Mammary epithelial cell (primary cell): ENCODE measurements around the gene C1QTNF9.
A peak's percentile ranks its signal among the peaks of the same experiment; 100 is the strongest.

Experiments
- EZH2 ChIP-seq: IDR thresholded peaks from 2 replicates; pipeline ENCODE4 v1.6.1; 2012; ENCODE audit warnings: low read length, inconsistent platforms, borderline replicate concordance
- TF ChIP-seq, protein P1 (sequence below), 2 donors: IDR thresholded peaks in 1 of 2; conservative IDR thresholded peaks in 1 of 2; 2 replicates each; pipeline ENCODE4 v1.5.1; 2011 to 2012; ENCODE audit warnings: inconsistent platforms in 2 of 2, low read length in 2 of 2, mild to moderate bottlenecking in 2 of 2, control low read depth in 1 of 2, low read depth in 1 of 2; ENCODE audit not compliant: insufficient read depth in 1 of 2; ENCODE audit errors: extremely low read depth in 1 of 2

DNA sequence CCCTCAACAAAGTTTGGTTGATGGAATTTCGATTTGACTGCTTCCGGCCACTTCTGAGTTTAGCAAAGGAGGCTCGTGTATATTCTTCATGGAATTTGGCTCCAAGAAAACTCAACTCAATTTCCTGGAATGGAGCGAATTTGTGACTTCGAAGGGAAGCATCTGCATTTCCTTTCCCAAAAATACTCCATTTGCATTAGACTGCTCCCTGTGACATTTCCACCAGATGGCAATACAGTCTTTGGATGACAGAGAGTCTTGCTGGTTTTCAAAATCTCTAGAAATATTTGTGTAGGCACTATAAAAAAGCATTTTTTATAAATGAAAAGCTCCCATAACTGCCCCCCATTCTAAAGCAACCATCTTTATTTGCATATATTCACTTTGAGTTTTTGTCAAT is 4.1 kb downstream of the C1QTNF9 start:
- TF ChIP-seq, protein P1, sequence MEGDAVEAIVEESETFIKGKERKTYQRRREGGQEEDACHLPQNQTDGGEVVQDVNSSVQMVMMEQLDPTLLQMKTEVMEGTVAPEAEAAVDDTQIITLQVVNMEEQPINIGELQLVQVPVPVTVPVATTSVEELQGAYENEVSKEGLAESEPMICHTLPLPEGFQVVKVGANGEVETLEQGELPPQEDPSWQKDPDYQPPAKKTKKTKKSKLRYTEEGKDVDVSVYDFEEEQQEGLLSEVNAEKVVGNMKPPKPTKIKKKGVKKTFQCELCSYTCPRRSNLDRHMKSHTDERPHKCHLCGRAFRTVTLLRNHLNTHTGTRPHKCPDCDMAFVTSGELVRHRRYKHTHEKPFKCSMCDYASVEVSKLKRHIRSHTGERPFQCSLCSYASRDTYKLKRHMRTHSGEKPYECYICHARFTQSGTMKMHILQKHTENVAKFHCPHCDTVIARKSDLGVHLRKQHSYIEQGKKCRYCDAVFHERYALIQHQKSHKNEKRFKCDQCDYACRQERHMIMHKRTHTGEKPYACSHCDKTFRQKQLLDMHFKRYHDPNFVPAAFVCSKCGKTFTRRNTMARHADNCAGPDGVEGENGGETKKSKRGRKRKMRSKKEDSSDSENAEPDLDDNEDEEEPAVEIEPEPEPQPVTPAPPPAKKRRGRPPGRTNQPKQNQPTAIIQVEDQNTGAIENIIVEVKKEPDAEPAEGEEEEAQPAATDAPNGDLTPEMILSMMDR (conservative IDR thresholded peaks at IDR 0.05 in 1 of 2, IDR thresholded peaks at IDR 0.05 in 1 of 2; ENCODE audit: extremely low read depth in 1 of 2, insufficient read depth in 1 of 2, low read depth in 1 of 2, low read length in 2 of 2), result peak in 1 of 2 donors; percentile 27
- no peak for TF ChIP-seq EZH2
